ENCODE results near the gene LIN28B. TPM values are rescaled to one million over a fixed set of nuclear protein-coding genes. Genes with fewer than 3 reads are reported as not detected.

The LIN28B gene
- total RNA-seq, 6 donors from 2014 or later, result 0.10 to 0.49 TPM; not detected in 4

- Histone ChIP-seq H3K4me1 (peaks cover 5 to 16% (median 5%) of the 10 kb centered on the region in 4 donors), H3K4me3 (peak overlapping the region in 2 of 4 donors; percentile 29 to 50), H3K27me3 (peaks cover 0 to 25% (median 14%) of the 10 kb centered on the region in 4 donors), H3K27ac (no peak overlapping the region), H3K9me3 (peaks cover 5 to 10% (median 8%) of the 10 kb centered on the region in 4 donors), H3K36me3 (no peaks in the 10 kb centered on the region)
- DNase-seq, result peak in 1 of 2 donors; percentile 80
- WGBS, 2 donors, result 30 to 39% methylated on average over 4 to 18 of the region's 88 CpGs
- no peak for TF ChIP-seq CTCF (IDR thresholded peaks at IDR 0.05)
- no peak for TF ChIP-seq POLR2AphosphoS5 (IDR thresholded peaks at IDR 0.05)
- TF ChIP-seq POLR2A (IDR thresholded peaks at IDR 0.05), result no peak
- TF ChIP-seq EP300 (IDR thresholded peaks at IDR 0.05), result no peak
- ATAC-seq (ENCODE audit: low FRiP score in 2 of 2), result no peak
Observed at GRCh38 chr6:104940238-104940892, 16.5 kb upstream of the LIN28B start.

GRCh38 chr6:104940893-104941728 lies 15.8 kb upstream of the LIN28B start:
- peaks cover 0 to 25% (median 14%) of the 10 kb centered on the region in 4 donors for H3K27me3 ChIP-seq
- peak in 1 of 2 donors; percentile 88 for DNase-seq
- peaks cover 5 to 10% (median 8%) of the 10 kb centered on the region in 4 donors for H3K9me3 ChIP-seq

GRCh38 chr6:104941729-104942091 lies 15.2 kb upstream of the LIN28B start:
- Histone ChIP-seq H3K27me3 (peaks cover 0 to 25% (median 14%) of the 10 kb centered on the region in 4 donors), H3K36me3 (no peaks in the 10 kb centered on the region), H3K4me3 (peak overlapping the region in 2 of 4 donors; percentile 38 to 50), H3K4me1 (peaks cover 5 to 16% (median 5%) of the 10 kb centered on the region in 4 donors), H3K27ac (no peak overlapping the region), H3K9me3 (peaks cover 5 to 10% (median 8%) of the 10 kb centered on the region in 4 donors)
- no peak for ATAC-seq (ENCODE audit: low FRiP score in 2 of 2)
- no peak for DNase-seq
- 15% methylated on average over 7 of the region's 7 CpGs for WGBS, 2 donors
- TF ChIP-seq EP300 (IDR thresholded peaks at IDR 0.05), result no peak
- no peak for TF ChIP-seq CTCF (IDR thresholded peaks at IDR 0.05)
- TF ChIP-seq POLR2AphosphoS5 (IDR thresholded peaks at IDR 0.05), result no peak
- TF ChIP-seq POLR2A (IDR thresholded peaks at IDR 0.05), result no peak

More at GRCh38 chr6:104940893-104941728, 15.8 kb upstream of the LIN28B start:
- Histone ChIP-seq H3K27ac (no peak overlapping the region), H3K4me1 (peaks cover 5 to 16% (median 5%) of the 10 kb centered on the region in 4 donors), H3K36me3 (no peaks in the 10 kb centered on the region), H3K4me3 (peak overlapping the region in 3 of 4 donors; percentile 29 to 50 (median 38))
- 7 to 11% methylated on average over 33 to 41 of the region's 104 CpGs for WGBS, 2 donors
- TF ChIP-seq CTCF (IDR thresholded peaks at IDR 0.05) (peak in 4 of 6 experiments; percentile 7 to 44 (median 41)), POLR2AphosphoS5 (IDR thresholded peaks at IDR 0.05) (no peak)
- ATAC-seq (ENCODE audit: low FRiP score in 2 of 2), result peak in 1 of 2 donors; percentile 84

GRCh38 chr6:104943781-104944180 lies 13.1 kb upstream of the LIN28B start:
- Histone ChIP-seq H3K27ac (no peak overlapping the region), H3K4me3 (no peak overlapping the region), H3K27me3 (peaks cover 0 to 25% (median 14%) of the 10 kb centered on the region in 4 donors), H3K36me3 (no peaks in the 10 kb centered on the region), H3K4me1 (peaks cover 5 to 16% (median 5%) of the 10 kb centered on the region in 4 donors), H3K9me3 (peaks cover 5 to 10% (median 8%) of the 10 kb centered on the region in 4 donors)
- TF ChIP-seq POLR2AphosphoS5 (IDR thresholded peaks at IDR 0.05), result no peak
- no peak for TF ChIP-seq EP300 (IDR thresholded peaks at IDR 0.05)
- TF ChIP-seq CTCF (IDR thresholded peaks at IDR 0.05), result no peak
- no peak for TF ChIP-seq POLR2A (IDR thresholded peaks at IDR 0.05)
- no peak for ATAC-seq (ENCODE audit: low FRiP score in 2 of 2)
- DNase-seq, result no peak
- WGBS, 2 donors, result 56 to 58% methylated on average over 3 of the region's 3 CpGs
